IMR-90 (cell line): ENCODE measurements around the gene CASQ1. TPM values are rescaled to one million over a fixed set of nuclear protein-coding genes. Genes with fewer than 3 reads are reported as not detected.

Experiments used
- ATAC-seq: fragments of 200-7000 bp; cut with Tn5 transposase; 2 replicates; pipeline ENCODE4 v1.9.1; 2020; ENCODE audit warnings: low read depth, mild to moderate bottlenecking, moderate library complexity
- BruUV-seq: library from RNA; stranded (reverse); fragments of 400-500 nt; replicated peaks from 2 replicates; lab custom pipeline; 2021; lab: Mats Ljungman, UMichigan
- CTCF ChIA-PET: fragments of 300-600 bp; formaldehyde crosslinking; extraction: SDS; loops from one replicate; lab custom pipeline; 2021; ENCODE audit warnings: antibody characterized with exemption; lab: Yijun Ruan, JAX
- POLR2A ChIA-PET: fragments of 300-600 bp; sonication (Branson Sonifier 250); formaldehyde crosslinking; loops from one replicate; lab custom pipeline; 2022; ENCODE audit warnings: antibody characterized with exemption; ENCODE audit not compliant: unreplicated experiment; lab: Charles Lee
- DNase-seq: peaks from one replicate; pipeline ENCODE4 v3.0.0; 2013
- H2AFZ ChIP-seq: replicated peaks from 2 replicates; pipeline ENCODE3; 2013; ENCODE audit warnings: low read length, mild to moderate bottlenecking; ENCODE audit not compliant: poor library complexity
- H2AK5ac ChIP-seq: 2 replicates; pipeline ENCODE4 v1.6.1; 2013; ENCODE audit warnings: low read depth, low read length, inconsistent platforms
- H2AK9ac ChIP-seq: replicated peaks from 2 replicates; pipeline ENCODE3; 2013; ENCODE audit warnings: mild to moderate bottlenecking, low read depth, low read length, moderate library complexity; ENCODE audit not compliant: poor library complexity
- H2BK120ac ChIP-seq: 2 replicates; pipeline ENCODE4 v1.6.1; 2013; ENCODE audit warnings: low read depth, low read length, inconsistent platforms
- H2BK15ac ChIP-seq: 3 replicates; pipeline ENCODE4 v1.6.1; 2013; ENCODE audit warnings: low read depth, low read length, inconsistent platforms
- H2BK20ac ChIP-seq: 2 replicates; pipeline ENCODE4 v1.6.1; 2013; ENCODE audit warnings: low read depth, mild to moderate bottlenecking, inconsistent platforms, low read length, moderate library complexity
- H2BK5ac ChIP-seq: 2 replicates; pipeline ENCODE4 v1.6.1; 2013; ENCODE audit warnings: mild to moderate bottlenecking, low read depth, low read length, inconsistent platforms; ENCODE audit not compliant: poor library complexity, severe bottlenecking
- H3K14ac ChIP-seq: replicated peaks from 2 replicates; pipeline ENCODE4 v1.6.1; 2013; ENCODE audit warnings: low read depth, low read length, inconsistent platforms
- H3K18ac ChIP-seq: 2 replicates; pipeline ENCODE4 v1.6.1; 2013; ENCODE audit warnings: low read depth, low read length, control low read depth
- H3K23ac ChIP-seq: 2 replicates; pipeline ENCODE4 v1.6.1; 2013; ENCODE audit warnings: low read depth, low read length, inconsistent platforms
- H3K27ac ChIP-seq: 2 replicates; pipeline ENCODE4 v1.5.1; 2013; ENCODE audit warnings: mild to moderate bottlenecking, control low read depth, low read length; ENCODE audit not compliant: insufficient read depth
- H3K27me3 ChIP-seq: 2 replicates; pipeline ENCODE4 v1.6.1; 2013; ENCODE audit warnings: low read length; ENCODE audit not compliant: control insufficient read depth, insufficient read depth
- H3K36me3 ChIP-seq: 2 replicates; pipeline ENCODE4 v1.6.1; 2013; ENCODE audit warnings: low read length, mixed read lengths; ENCODE audit not compliant: control insufficient read depth, insufficient read depth
- H3K4ac ChIP-seq: 2 replicates; pipeline ENCODE4 v1.6.1; 2013; ENCODE audit warnings: low read depth, low read length, inconsistent platforms
- H3K4me1 ChIP-seq: 2 replicates; pipeline ENCODE4 v1.6.1; 2013; ENCODE audit warnings: low read length, mixed read lengths; ENCODE audit not compliant: control insufficient read depth, insufficient read depth
- H3K4me2 ChIP-seq: 2 replicates; pipeline ENCODE4 v1.6.1; 2013; ENCODE audit warnings: low read depth, mild to moderate bottlenecking, control low read depth, low read length, moderate library complexity
- H3K4me3 ChIP-seq: 2 replicates; pipeline ENCODE4 v1.5.1; 2013; ENCODE audit warnings: low read depth, mild to moderate bottlenecking, control low read depth, low read length, moderate library complexity; ENCODE audit not compliant: insufficient read depth
- H3K56ac ChIP-seq: 2 replicates; pipeline ENCODE4 v1.6.1; 2013; ENCODE audit warnings: low read length, inconsistent platforms; ENCODE audit not compliant: insufficient read depth; ENCODE audit errors: extremely low read depth
- H3K79me1 ChIP-seq, 2 experiments: 2 replicates each; pipeline ENCODE4 v1.6.1; 2013; ENCODE audit warnings: low read length in 2 of 2, inconsistent platforms in 1 of 2, low read depth in 1 of 2
- H3K9ac ChIP-seq: 2 replicates; pipeline ENCODE4 v1.6.1; 2013; ENCODE audit warnings: low read depth, low read length, control low read depth
- H3K9me1 ChIP-seq: 2 replicates; pipeline ENCODE4 v1.6.1; 2013; ENCODE audit warnings: low read length, inconsistent platforms; ENCODE audit not compliant: insufficient read depth
- H3K9me3 ChIP-seq: 2 replicates; pipeline ENCODE4 v1.6.1; 2013; ENCODE audit warnings: low read length; ENCODE audit not compliant: control insufficient read depth, insufficient read depth
- H4K20me1 ChIP-seq: 2 replicates; pipeline ENCODE4 v1.6.1; 2013; ENCODE audit warnings: low read length, inconsistent platforms; ENCODE audit not compliant: insufficient read depth
- H4K5ac ChIP-seq: 2 replicates; pipeline ENCODE4 v1.6.1; 2013; ENCODE audit warnings: mild to moderate bottlenecking, low read depth, low read length, control low read depth
- H4K8ac ChIP-seq, 2 experiments: 2 replicates each; pipeline ENCODE4 v1.6.1; 2013; ENCODE audit warnings: low read depth in 2 of 2, low read length in 2 of 2, control low read depth in 1 of 2, inconsistent platforms in 1 of 2
- H4K91ac ChIP-seq: 2 replicates; pipeline ENCODE4 v1.6.1; 2013; ENCODE audit warnings: low read depth, low read length, inconsistent platforms; ENCODE audit not compliant: insufficient read depth
- RCOR1 ChIP-seq: IDR thresholded peaks from 2 replicates; pipeline ENCODE4 v1.6.1; 2012; ENCODE audit warnings: mild to moderate bottlenecking, low read length, improper control_type of control experiment; ENCODE audit not compliant: insufficient replicate concordance
- WGBS, 2 experiments: methylation state at CpG; one replicate each; pipeline versions ENCODE4 v1.1.5 to v1.1.7; 2013; ENCODE audit warnings: missing lambda C conversion rate in 2 of 2; ENCODE audit not compliant: insufficient read length in 1 of 2; ENCODE audit errors: extremely low coverage in 2 of 2; 5-methylcytosine and 5-hydroxymethylcytosine counted together
- dilution Hi-C: fragments of 300-500 bp; cut with HindIII; formaldehyde crosslinking; loops from one replicate; pipeline ENCODE4 v1.14.3; 2018; ENCODE audit warnings: low sequenced_read_pairs; ENCODE audit not compliant: unreplicated experiment
- in situ Hi-C: fragments of 300-500 bp; cut with MboI; formaldehyde crosslinking; loops from 3 replicates; pipeline ENCODE4 v1.14.3; 2019; ENCODE audit warnings: low sequenced_read_pairs, inconsistent platforms, mixed read lengths
- intact Hi-C: fragments of 100-400 bp; cut with micrococcal nuclease; formaldehyde crosslinking; loops from 2 replicates; pipeline ENCODE4 v1.10.0; 2022
- polyA plus RNA-seq, 3 experiments: library from polyadenylated mRNA; depleted of rRNA; stranded (reverse); fragments of >200 nt; gene quantifications; 2 replicates each; pipeline ENCODE4 v1.2.3, GENCODE V29; 2012; ENCODE audit warnings: low replicate concordance in 1 of 3
- total RNA-seq: library from RNA; depleted of rRNA; stranded (reverse); fragments of >200 nt; gene quantifications from 2 replicates; pipeline ENCODE4 v1.2.3, GENCODE V29; 2012

The CASQ1 gene
- total and polyA plus RNA-seq, 2 of the 4 experiments (the other 2 are of a cell fraction), result 0.18 to 0.21 TPM

- CTCF ChIA-PET, result interaction anchor here (1.0 kb wide), 1 partner anchor 15 kb away, joined by 3 read pairs; no protein-coding TSS in a partner anchor
These were observed 11.6 kb upstream of the CASQ1 start for GRCh38 chr1:160178731-160179130.

More at GRCh38 chr1:160178731-160179130, 11.6 kb upstream of the CASQ1 start:
- Histone ChIP-seq H3K23ac (no peak overlapping the region), H3K9ac (no peak overlapping the region), H3K4ac (no peak overlapping the region), H4K8ac (no peak overlapping the region), H2BK5ac (no peak overlapping the region), H3K27ac (no peak overlapping the region), H2AFZ (no peak overlapping the region), H3K14ac (no peak overlapping the region), H2BK20ac (no peak overlapping the region), H3K18ac (no peak overlapping the region), H2BK120ac (no peak overlapping the region), H2AK5ac (no peak overlapping the region), H3K36me3 (no peaks in the 10 kb centered on the region), H3K79me1 (no peaks in the 10 kb centered on the region), H4K91ac (no peak overlapping the region), H3K4me3 (no peak overlapping the region), H4K20me1 (no peaks in the 10 kb centered on the region), H3K4me2 (no peak overlapping the region), H3K9me3 (no peaks in the 10 kb centered on the region), H2BK15ac (no peak overlapping the region), H3K9me1 (no peaks in the 10 kb centered on the region), H3K27me3 (peaks cover 24% of the 10 kb centered on the region), H4K5ac (no peak overlapping the region), H3K56ac (no peak overlapping the region), H2AK9ac (no peak overlapping the region), H3K4me1 (no peaks in the 10 kb centered on the region)
- in situ Hi-C loops, result loop anchor here (25.0 kb wide), 1 partner anchor 434 kb away; no protein-coding TSS in a partner anchor
- POLR2A ChIA-PET, result no interaction called here
- no peak for TF ChIP-seq RCOR1
- dilution Hi-C loops, result no loop called here
- DNase-seq, result no peak
- WGBS, 2 experiments, result no CpG with 5 or more reads among the region's 2 CpGs
- intact Hi-C loops, result no loop called here
- no peak for ATAC-seq
- no TSS peak for BruUV-seq
